ENCODE data around the gene METTL1.
"Not testable (repeated sequence)": the region's sequence is repeated elsewhere in the genome, so short reads cannot be mapped to it uniquely, and the experiment has no call there.

Gene METTL1

GRCh38 chr12:57771873-57772428 lies at the start of gene METTL1:
Gene METTL1 (minus strand): TSS chr12:57772105. CDS start chr12:57772083, 22 bp downstream.
- peak; percentile 93 for DNase-seq (ENCODE audit: low spot score)

GRCh38 chr12:57821015-57821414 lies 49.1 kb upstream of the METTL1 start:
- not testable (repeated sequence) for DNase-seq (ENCODE audit: low spot score)

GRCh38 chr12:57820119-57820518 lies 48.2 kb upstream of the METTL1 start:
- not testable (repeated sequence) for DNase-seq (ENCODE audit: low spot score)

- DNase-seq (ENCODE audit: low spot score) = not testable (repeated sequence)
These were observed 46.1 kb upstream of the METTL1 start for GRCh38 chr12:57817990-57818331.

- DNase-seq (ENCODE audit: low spot score) = no peak
These were observed 45.5 kb upstream of the METTL1 start for GRCh38 chr12:57817261-57817989.

GRCh38 chr12:57816855-57817151 lies 44.9 kb upstream of the METTL1 start:
- DNase-seq (ENCODE audit: low spot score) = no peak

GRCh38 chr12:57816001-57816854 lies 44.3 kb upstream of the METTL1 start:
- DNase-seq (ENCODE audit: low spot score) = no peak

- no peak for DNase-seq (ENCODE audit: low spot score)
These were observed 43.5 kb upstream of the METTL1 start for GRCh38 chr12:57815177-57816000.

- DNase-seq (ENCODE audit: low spot score) = no peak
These were observed 42.3 kb upstream of the METTL1 start for GRCh38 chr12:57813971-57814772.

GRCh38 chr12:57813111-57813970 lies 41.4 kb upstream of the METTL1 start:
- no peak for DNase-seq (ENCODE audit: low spot score)

- no peak for DNase-seq (ENCODE audit: low spot score)
These were observed 39.3 kb upstream of the METTL1 start for GRCh38 chr12:57811028-57811755.

- DNase-seq (ENCODE audit: low spot score) = no peak
These were observed 38.5 kb upstream of the METTL1 start for GRCh38 chr12:57810450-57810849.

- no peak for DNase-seq (ENCODE audit: low spot score)
These were observed 37.5 kb upstream of the METTL1 start for GRCh38 chr12:57809425-57809824.

- DNase-seq (ENCODE audit: low spot score) = no peak
These were observed 36.4 kb upstream of the METTL1 start for GRCh38 chr12:57808351-57808750.

GRCh38 chr12:57807285-57807684 lies 35.4 kb upstream of the METTL1 start:
- no peak for DNase-seq (ENCODE audit: low spot score)

- DNase-seq (ENCODE audit: low spot score) = no peak
These were observed 34.8 kb upstream of the METTL1 start for GRCh38 chr12:57806677-57807076.

- peak; percentile 56 for DNase-seq (ENCODE audit: low spot score)
These were observed 31.5 kb upstream of the METTL1 start for GRCh38 chr12:57803319-57803893.

GRCh38 chr12:57802607-57803006 lies 30.7 kb upstream of the METTL1 start:
- DNase-seq (ENCODE audit: low spot score) = no peak

GRCh38 chr12:57800965-57801364 lies 29.1 kb upstream of the METTL1 start:
- DNase-seq (ENCODE audit: low spot score) = no peak
